ENCODE results near the gene RNLS. TPM values are rescaled to one million over a fixed set of nuclear protein-coding genes. Genes with fewer than 3 reads are reported as not detected.

Gene RNLS
- polyA plus RNA-seq, 2 of the 4 experiments (the other 2 are of a cell fraction): 11.7 to 16.8 TPM

DNA sequence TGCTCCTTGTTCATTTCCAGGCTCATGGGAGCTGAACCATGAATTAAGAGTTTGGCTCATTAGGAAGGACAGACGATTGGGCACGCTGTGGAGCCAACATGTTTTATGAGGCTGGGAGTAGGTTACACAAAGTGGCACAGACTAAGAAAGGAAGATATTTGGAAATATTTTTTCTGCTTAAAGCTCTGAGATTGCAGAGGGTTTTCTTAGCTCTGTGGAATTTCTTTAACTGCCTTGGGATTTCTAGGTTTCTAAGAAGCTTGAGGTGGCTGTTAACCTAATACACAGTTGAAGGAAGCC lies 344.6 kb downstream of the RNLS start:
- Histone ChIP-seq H3K4me3 (no peak overlapping the region), H3K27ac (no peak overlapping the region), H3K4me1 (no peaks in the 10 kb centered on the region), H3K9me3 (no peaks in the 10 kb centered on the region), H3K4me2 (no peak overlapping the region)
- 91% methylated on average over 2 of the region's 2 CpGs for WGBS (ENCODE audit: missing lambda C conversion rate)
- TF ChIP-seq FOSL2 (IDR thresholded peaks at IDR 0.05) (no peak), FOSL2 (CRISPR knock-in tag; IDR thresholded peaks at IDR 0.05) (no peak), CBX2 (IDR thresholded peaks at IDR 0.05; ENCODE audit: borderline replicate concordance, low read depth) (no peak), E2F6 (IDR thresholded peaks at IDR 0.05; ENCODE audit: borderline replicate concordance, low read depth) (no peak), RARB (CRISPR knock-in tag; IDR thresholded peaks at IDR 0.05) (no peak), HOXB13 (CRISPR knock-in tag; IDR thresholded peaks at IDR 0.05; ENCODE audit: low read depth) (no peak), EHF (CRISPR knock-in tag; IDR thresholded peaks at IDR 0.05) (no peak), JUNB (IDR thresholded peaks at IDR 0.05) (no peak), CHD2 (IDR thresholded peaks at IDR 0.05; ENCODE audit: low read length, partially characterized antibody) (no peak), HOXB5 (CRISPR knock-in tag; IDR thresholded peaks at IDR 0.05) (no peak), MYC (IDR thresholded peaks at IDR 0.05; ENCODE audit: borderline replicate concordance, low read length) (no peak), RAD21 (conservative IDR thresholded peaks at IDR 0.05 in 1 of 2, IDR thresholded peaks at IDR 0.05 in 1 of 2) (no peak), CEBPB (IDR thresholded peaks at IDR 0.05) (no peak), MAX (IDR thresholded peaks at IDR 0.05) (no peak), HMGXB4 (CRISPR knock-in tag; IDR thresholded peaks at IDR 0.05; ENCODE audit: borderline replicate concordance) (no peak), POLR2A (IDR thresholded peaks at IDR 0.05; ENCODE audit: low read length) (no peak)
- TF ChIP-seq, protein P1, sequence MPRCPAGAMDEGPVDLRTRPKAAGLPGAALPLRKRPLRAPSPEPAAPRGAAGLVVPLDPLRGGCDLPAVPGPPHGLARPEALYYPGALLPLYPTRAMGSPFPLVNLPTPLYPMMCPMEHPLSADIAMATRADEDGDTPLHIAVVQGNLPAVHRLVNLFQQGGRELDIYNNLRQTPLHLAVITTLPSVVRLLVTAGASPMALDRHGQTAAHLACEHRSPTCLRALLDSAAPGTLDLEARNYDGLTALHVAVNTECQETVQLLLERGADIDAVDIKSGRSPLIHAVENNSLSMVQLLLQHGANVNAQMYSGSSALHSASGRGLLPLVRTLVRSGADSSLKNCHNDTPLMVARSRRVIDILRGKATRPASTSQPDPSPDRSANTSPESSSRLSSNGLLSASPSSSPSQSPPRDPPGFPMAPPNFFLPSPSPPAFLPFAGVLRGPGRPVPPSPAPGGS (IDR thresholded peaks at IDR 0.05): no peak
- TF ChIP-seq, protein P2, sequence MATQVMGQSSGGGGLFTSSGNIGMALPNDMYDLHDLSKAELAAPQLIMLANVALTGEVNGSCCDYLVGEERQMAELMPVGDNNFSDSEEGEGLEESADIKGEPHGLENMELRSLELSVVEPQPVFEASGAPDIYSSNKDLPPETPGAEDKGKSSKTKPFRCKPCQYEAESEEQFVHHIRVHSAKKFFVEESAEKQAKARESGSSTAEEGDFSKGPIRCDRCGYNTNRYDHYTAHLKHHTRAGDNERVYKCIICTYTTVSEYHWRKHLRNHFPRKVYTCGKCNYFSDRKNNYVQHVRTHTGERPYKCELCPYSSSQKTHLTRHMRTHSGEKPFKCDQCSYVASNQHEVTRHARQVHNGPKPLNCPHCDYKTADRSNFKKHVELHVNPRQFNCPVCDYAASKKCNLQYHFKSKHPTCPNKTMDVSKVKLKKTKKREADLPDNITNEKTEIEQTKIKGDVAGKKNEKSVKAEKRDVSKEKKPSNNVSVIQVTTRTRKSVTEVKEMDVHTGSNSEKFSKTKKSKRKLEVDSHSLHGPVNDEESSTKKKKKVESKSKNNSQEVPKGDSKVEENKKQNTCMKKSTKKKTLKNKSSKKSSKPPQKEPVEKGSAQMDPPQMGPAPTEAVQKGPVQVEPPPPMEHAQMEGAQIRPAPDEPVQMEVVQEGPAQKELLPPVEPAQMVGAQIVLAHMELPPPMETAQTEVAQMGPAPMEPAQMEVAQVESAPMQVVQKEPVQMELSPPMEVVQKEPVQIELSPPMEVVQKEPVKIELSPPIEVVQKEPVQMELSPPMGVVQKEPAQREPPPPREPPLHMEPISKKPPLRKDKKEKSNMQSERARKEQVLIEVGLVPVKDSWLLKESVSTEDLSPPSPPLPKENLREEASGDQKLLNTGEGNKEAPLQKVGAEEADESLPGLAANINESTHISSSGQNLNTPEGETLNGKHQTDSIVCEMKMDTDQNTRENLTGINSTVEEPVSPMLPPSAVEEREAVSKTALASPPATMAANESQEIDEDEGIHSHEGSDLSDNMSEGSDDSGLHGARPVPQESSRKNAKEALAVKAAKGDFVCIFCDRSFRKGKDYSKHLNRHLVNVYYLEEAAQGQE (IDR thresholded peaks at IDR 0.05): no peak
- TF ChIP-seq, protein P3, sequence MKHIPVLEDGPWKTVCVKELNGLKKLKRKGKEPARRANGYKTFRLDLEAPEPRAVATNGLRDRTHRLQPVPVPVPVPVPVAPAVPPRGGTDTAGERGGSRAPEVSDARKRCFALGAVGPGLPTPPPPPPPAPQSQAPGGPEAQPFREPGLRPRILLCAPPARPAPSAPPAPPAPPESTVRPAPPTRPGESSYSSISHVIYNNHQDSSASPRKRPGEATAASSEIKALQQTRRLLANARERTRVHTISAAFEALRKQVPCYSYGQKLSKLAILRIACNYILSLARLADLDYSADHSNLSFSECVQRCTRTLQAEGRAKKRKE (CRISPR knock-in tag; IDR thresholded peaks at IDR 0.05; ENCODE audit: low read depth): no peak
- POLR2A ChIA-PET: interaction anchor here (0.5 kb wide), 1 partner anchor 21 kb away, joined by 3 read pairs; no protein-coding TSS in a partner anchor
- ATAC-seq (no peak), DNase-seq (ENCODE audit: low read depth in 1 of 2, low spot score in 1 of 2) (no peak), FAIRE-seq (no peak)
- CTCF ChIA-PET: interaction anchor here (0.7 kb wide), 1 partner anchor 15 kb away, joined by 3 read pairs; no protein-coding TSS in a partner anchor
